Hepatocyte (in vitro differentiated cells): ENCODE data around the gene LMO2.

Source experiments
- EZH2 ChIP-seq: fragments of 200-600 bp; sonication (generic); IDR thresholded peaks from 2 replicates; pipeline ENCODE4 v1.6.1; 2016; ENCODE audit warnings: antibody characterized with exemption, mild to moderate bottlenecking, borderline replicate concordance
- EZH2phosphoT487 ChIP-seq: fragments of 200-600 bp; sonication (generic); IDR thresholded peaks from one replicate; pipeline ENCODE4 v1.6.1; 2018; ENCODE audit warnings: antibody characterized with exemption, mild to moderate bottlenecking, low read depth, moderate library complexity; ENCODE audit not compliant: unreplicated experiment, severe bottlenecking
- TF ChIP-seq, protein P1 (sequence below): fragments of 200-600 bp; sonication (generic); IDR thresholded peaks from 2 replicates; pipeline ENCODE4 v1.5.1; 2016; ENCODE audit warnings: antibody characterized with exemption, mild to moderate bottlenecking; ENCODE audit not compliant: poor library complexity

DNA sequence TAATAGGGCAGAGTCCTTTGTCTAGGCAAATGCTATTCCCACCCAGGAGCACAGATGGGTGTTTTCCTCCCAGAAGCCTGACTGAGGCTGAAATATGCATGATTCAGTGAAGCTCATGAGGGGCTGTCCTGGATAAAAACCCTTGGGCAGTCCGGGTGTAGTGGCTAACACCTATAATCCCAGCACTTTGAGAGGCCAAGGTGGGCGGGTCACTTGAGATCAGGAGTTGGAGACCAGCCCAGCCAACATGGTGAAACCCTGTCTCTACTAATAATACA is 48.6 kb upstream of the LMO2 start:
- TF ChIP-seq EZH2phosphoT487 (no peak), EZH2 (no peak)
- TF ChIP-seq, protein P1, sequence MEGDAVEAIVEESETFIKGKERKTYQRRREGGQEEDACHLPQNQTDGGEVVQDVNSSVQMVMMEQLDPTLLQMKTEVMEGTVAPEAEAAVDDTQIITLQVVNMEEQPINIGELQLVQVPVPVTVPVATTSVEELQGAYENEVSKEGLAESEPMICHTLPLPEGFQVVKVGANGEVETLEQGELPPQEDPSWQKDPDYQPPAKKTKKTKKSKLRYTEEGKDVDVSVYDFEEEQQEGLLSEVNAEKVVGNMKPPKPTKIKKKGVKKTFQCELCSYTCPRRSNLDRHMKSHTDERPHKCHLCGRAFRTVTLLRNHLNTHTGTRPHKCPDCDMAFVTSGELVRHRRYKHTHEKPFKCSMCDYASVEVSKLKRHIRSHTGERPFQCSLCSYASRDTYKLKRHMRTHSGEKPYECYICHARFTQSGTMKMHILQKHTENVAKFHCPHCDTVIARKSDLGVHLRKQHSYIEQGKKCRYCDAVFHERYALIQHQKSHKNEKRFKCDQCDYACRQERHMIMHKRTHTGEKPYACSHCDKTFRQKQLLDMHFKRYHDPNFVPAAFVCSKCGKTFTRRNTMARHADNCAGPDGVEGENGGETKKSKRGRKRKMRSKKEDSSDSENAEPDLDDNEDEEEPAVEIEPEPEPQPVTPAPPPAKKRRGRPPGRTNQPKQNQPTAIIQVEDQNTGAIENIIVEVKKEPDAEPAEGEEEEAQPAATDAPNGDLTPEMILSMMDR: no peak
